Neural cell (in vitro differentiated cells): ENCODE data around the gene PARP11.

Experiments used
- EP300 ChIP-seq: fragments of 450-650 bp; conservative IDR thresholded peaks from 2 replicates; pipeline ENCODE4 v1.6.1; 2014; ENCODE audit warnings: antibody characterized with exemption, mild to moderate bottlenecking, moderate library complexity; ENCODE audit not compliant: poor library complexity, severe bottlenecking
- MXI1 ChIP-seq: fragments of 450-650 bp; conservative IDR thresholded peaks from 2 replicates; pipeline ENCODE4 v1.6.1; 2014; ENCODE audit warnings: antibody characterized with exemption, mild to moderate bottlenecking; ENCODE audit not compliant: poor library complexity, severe bottlenecking
- POLR2AphosphoS5 ChIP-seq: IDR thresholded peaks from 2 replicates; pipeline ENCODE4 v1.6.1; 2012
- RAD21 ChIP-seq: fragments of 450-650 bp; conservative IDR thresholded peaks from 2 replicates; pipeline ENCODE4 v1.6.1; 2014; ENCODE audit warnings: antibody characterized with exemption, mild to moderate bottlenecking, moderate library complexity
- SMC3 ChIP-seq: fragments of 450-650 bp; conservative IDR thresholded peaks from 2 replicates; pipeline ENCODE4 v1.6.1; 2014; ENCODE audit warnings: antibody characterized with exemption, mild to moderate bottlenecking, moderate library complexity; ENCODE audit not compliant: poor library complexity
- TAF1 ChIP-seq: IDR thresholded peaks from 2 replicates; pipeline ENCODE4 v1.6.1; 2012; ENCODE audit warnings: low read depth
- TF ChIP-seq, protein P1 (sequence below): fragments of 450-650 bp; IDR thresholded peaks from 2 replicates; pipeline ENCODE4 v1.5.1; 2014; ENCODE audit warnings: antibody characterized with exemption, mild to moderate bottlenecking, moderate library complexity; ENCODE audit not compliant: poor library complexity, severe bottlenecking

DNA sequence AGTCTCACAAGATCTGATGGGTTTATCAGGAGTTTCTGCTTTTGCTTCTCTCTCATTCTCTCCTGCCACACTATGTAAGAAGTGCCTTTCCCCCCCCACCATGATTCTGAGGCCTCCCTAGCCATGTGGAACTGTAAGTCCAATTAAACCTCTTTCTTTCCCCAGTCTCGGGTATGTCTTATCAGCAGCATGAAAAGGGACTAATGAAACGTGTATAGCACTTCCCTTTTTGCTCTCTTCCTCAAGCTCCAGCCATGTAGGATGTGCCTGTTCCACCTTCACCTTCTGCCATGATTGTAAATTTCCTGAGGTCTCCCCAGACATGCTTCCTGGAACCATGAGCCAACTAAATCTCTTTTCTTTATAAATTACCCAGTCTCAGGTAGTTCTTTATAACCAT is 113.3 kb downstream of the PARP11 start:
- TF ChIP-seq, protein P1, sequence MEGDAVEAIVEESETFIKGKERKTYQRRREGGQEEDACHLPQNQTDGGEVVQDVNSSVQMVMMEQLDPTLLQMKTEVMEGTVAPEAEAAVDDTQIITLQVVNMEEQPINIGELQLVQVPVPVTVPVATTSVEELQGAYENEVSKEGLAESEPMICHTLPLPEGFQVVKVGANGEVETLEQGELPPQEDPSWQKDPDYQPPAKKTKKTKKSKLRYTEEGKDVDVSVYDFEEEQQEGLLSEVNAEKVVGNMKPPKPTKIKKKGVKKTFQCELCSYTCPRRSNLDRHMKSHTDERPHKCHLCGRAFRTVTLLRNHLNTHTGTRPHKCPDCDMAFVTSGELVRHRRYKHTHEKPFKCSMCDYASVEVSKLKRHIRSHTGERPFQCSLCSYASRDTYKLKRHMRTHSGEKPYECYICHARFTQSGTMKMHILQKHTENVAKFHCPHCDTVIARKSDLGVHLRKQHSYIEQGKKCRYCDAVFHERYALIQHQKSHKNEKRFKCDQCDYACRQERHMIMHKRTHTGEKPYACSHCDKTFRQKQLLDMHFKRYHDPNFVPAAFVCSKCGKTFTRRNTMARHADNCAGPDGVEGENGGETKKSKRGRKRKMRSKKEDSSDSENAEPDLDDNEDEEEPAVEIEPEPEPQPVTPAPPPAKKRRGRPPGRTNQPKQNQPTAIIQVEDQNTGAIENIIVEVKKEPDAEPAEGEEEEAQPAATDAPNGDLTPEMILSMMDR = no peak
- TF ChIP-seq RAD21 (no peak), MXI1 (no peak), EP300 (no peak), TAF1 (no peak), POLR2AphosphoS5 (no peak), SMC3 (no peak)
